HG02798 (cell line): ENCODE data around the gene HACD2.
"Not testable (repeated sequence)": the region's sequence is repeated elsewhere in the genome, so short reads cannot be mapped to it uniquely, and the experiment has no call there.

Experiments
- ATAC-seq: cut with Tn5 transposase; IDR thresholded peaks from one replicate; pipeline ENCODE4 v1.9.1; 2021; ENCODE audit warnings: mild to moderate bottlenecking; ENCODE audit not compliant: unreplicated experiment, poor library complexity

The HACD2 gene

GRCh38 chr3:123613543-123613942 is 28.7 kb upstream of the HACD2 start:
- ATAC-seq: no peak

- ATAC-seq: not testable (repeated sequence)
Observed at GRCh38 chr3:123611674-123612073, 26.8 kb upstream of the HACD2 start.

DNA sequence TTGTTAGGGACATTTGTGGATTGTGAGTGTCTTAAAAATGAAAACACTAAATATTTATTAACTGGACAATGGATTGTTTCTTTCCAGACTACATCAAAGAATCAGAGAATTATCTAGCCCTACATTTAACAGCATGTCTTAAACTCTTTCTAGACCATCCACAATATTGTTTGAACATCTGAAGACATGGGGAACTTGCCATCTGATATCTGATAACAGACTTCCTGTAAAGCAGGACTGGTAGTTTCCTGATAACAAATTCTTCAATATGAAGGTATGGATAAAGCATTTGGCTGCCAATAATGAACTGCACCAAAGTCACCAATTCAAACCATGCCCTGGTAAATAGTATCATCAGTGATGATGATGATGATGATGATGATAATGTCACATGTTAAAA is 26.2 kb upstream of the HACD2 start:
- ATAC-seq: no peak

GRCh38 chr3:123610331-123610730 is 25.5 kb upstream of the HACD2 start:
- ATAC-seq: peak; percentile 61

- no peak for ATAC-seq
Observed at GRCh38 chr3:123609063-123609462, 24.2 kb upstream of the HACD2 start.

DNA sequence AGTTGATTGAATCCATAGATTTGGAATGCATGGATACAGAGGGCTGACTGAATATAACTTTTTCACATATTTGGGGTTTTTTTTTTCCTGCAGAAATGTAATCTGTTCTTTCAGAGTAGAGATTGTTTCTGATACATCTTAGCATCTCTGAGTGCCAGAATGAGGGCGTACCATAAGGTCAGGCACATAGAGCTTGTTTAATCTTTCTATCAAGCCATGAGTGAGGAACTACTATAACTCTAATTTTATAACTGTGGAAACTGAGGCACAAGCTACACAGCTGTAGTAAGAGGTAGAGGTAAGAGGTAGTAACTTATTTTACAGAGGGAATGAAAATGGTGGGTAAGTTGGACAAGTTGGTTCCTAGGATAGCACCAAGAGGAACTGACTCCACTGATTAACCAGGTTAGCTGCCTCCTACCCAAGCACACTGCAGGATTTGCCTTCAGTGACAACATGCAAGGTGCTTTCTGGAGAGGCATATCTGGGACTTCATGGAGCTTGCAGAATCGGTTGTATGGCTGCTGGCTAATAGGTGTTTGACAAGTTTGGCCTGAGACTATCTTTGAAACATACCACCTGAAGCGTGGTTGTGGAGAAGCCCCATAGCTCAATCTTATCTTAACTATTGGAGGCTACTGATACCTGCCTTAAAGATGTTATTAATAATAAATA is 23.5 kb upstream of the HACD2 start:
- no peak for ATAC-seq

DNA sequence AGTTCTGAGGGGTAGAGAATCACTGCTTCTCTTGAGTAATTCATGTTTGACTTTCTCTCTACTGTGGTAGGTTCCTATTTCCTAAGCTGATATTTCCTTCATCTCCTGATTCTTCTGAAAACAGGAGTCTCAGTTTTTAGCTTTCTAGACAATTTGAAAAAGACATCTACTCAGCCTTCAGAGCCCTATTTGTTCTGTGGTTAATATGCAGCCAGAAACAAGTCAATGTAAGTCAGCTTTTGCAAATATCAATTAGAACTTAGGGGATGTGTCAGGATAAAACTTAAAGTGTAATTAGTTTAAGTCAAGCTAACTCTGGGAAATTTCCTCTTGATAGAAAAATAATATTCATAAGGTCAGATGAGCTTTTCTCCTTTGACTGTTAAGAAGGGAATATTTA is 21.7 kb upstream of the HACD2 start:
- no peak for ATAC-seq

- ATAC-seq: peak; percentile 76
Observed at GRCh38 chr3:123605789-123606234, 21.0 kb upstream of the HACD2 start.

DNA sequence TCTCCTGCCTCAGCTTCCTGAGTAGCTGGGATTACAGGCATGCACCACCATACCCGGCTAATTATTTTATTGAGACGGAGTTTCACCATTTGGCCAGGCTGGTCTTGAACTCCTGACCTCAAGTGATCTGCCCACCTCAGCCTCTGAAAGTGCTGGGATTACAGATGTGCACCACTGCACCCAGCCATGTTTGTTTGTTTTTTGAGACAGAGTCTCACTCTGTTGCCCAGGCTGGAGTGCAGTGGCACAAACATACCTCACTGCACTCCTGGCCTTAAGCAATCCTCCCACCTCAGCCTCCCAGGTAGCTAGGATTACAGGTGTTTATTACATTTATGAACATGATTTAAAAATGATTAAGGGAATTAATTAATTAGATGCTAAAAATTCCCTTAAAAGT is 18.3 kb upstream of the HACD2 start:
- not testable (repeated sequence) for ATAC-seq

- ATAC-seq: no peak
Observed at GRCh38 chr3:123602325-123602724, 17.5 kb upstream of the HACD2 start.

DNA sequence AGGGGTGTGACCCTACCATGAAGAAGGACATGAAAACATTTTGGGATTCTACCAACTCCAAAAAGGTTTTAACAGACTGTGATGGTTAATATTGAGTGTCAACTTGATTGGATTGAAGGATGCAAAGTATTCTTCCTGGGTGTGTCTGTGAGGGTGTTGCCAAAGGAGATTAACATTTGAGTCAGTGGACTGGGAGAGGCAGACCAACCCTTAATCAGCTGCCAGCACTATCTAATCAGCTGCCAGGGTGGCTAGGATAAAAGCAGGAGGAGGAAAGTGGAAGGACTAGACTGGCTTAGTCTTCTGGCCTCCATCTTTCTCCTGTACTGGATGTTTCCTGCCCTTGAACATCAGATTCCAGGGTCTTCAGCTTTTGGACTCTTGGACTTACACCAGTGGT is 16.0 kb upstream of the HACD2 start:
- ATAC-seq: not testable (repeated sequence)

DNA sequence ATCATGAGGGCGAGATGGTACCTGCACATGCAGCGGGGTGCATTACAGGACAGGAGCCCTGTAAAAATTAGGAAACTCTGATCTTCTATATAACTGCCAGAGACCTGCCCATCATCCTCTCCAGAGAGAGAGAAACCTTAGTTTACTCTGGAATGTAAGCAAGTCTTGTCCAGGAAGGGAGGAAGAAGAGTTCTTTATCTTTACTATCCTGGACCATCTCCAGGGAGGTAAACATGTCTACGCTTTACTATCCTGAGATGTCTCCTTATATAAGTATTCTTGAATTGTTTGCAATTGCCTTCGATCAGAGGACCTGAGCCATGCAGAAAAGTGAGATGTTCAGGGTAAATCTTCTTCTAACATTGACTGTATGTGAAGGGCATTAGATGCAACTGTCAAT is 12.7 kb upstream of the HACD2 start:
- ATAC-seq: no peak

DNA sequence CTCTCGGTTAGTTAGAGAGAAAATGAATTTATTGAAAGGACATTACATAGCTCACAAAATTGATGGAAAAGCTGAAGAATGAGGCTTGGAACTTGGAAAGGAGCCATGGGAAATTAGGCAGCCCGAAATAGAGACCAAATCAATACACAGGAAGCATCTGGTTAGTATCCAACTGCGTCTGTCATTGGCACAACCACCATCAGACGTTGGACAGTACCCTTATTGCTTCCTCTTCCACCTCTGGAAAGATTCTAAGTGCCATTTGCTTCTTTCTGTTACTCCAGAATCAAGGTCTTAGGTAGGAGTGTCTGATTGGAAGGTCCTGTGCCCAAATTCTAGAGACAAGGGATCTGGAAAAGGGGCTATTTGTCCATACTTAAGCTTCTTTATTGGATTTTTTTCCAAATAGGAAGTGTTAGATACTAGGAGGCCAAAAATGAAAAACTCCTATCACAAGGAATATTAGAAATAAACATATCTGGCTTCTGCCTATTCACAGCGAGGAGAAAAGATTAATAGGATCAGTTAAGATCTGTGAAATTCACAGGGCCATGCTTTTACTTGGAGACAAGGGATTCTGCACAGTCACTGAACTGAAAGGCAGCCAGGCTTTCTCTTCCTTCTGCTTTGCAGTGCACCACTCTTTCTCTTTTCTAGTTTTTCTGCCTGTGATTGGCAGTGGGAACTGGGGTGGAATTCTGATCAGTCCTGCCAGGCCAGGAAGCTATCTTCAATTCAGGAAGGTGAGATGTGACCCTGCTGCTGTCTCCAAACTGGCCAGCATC is 10.7 kb upstream of the HACD2 start:
- ATAC-seq: no peak

DNA sequence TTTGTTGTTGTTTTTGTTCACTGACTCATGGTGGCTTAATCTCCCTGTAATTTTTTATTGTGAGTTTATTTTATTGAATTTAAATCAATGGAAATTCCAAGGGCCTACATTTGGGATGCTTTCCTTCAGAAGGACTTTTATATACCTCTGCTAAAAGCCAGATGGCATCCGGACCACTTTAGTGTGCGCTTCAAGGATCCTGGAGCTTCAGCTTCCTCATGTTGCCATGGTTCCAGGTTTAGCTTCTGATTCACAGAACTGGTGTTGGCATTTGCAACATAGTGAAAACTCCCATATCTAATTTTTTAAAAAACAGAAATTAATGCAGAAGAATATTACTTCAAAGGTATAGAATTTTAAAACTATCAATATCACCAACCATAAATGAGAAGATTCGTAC is 8.5 kb upstream of the HACD2 start:
- ATAC-seq: no peak

- no peak for ATAC-seq
Observed at GRCh38 chr3:123590685-123591450, 6.0 kb upstream of the HACD2 start.

GRCh38 chr3:123587401-123587800 is 2.5 kb upstream of the HACD2 start:
- no peak for ATAC-seq

DNA sequence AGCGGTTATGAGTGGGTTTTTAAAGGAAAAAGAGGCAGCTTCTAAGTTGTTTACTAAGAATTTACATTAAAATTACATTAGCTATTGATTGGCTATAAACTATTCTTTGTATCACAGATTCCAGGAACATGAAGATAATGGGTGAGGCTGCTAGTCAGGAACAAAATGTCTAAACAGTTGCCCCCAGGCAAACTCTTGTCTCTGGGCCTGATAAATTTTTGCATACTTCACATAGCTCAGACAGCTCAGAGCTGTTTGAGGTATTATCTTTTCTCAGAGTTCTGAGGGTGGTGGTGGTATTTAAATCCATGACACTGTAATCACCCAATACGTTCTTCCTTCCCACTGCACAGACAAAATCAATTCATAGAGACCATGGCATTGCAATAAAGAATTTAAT is 2.1 kb upstream of the HACD2 start:
- ATAC-seq: no peak

- ATAC-seq: no peak
Observed at GRCh38 chr3:123586131-123586530, 1.3 kb upstream of the HACD2 start.

DNA sequence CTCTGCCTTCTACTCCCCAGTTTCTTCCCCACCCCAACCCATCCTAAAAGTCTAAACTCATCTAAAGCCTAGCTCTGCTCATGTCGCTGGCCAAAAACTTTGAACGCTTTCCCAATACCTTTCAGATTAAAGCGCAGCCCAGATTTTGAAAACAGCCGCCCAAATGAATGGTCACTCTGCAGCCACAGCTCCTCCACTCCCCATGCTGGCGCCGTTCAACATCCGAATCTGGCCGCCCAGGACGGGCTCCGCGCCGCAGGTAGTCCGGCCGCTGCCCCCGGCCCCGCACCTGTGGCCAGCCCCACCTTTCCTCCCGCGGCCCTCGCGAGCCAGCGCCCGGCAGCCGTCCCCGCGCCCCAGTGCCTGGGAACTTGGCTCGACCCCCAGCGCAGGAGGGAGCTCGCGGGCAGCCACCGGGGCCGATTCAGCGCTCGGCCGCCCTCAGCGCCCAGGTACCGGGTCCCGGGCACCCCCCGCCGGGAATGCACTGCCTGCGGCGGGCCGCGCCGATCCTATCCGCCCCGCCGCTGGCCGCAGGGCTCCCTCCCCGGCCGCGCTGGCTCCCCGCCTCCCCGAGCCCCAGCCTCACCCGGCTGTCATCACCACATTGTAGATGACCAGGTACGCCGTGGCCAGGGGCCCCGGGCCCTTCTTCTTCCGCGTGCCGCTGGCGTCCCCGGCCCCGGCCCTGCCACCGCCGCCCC is 417 bp downstream of the HACD2 start:
- ATAC-seq: peak; percentile 39

DNA sequence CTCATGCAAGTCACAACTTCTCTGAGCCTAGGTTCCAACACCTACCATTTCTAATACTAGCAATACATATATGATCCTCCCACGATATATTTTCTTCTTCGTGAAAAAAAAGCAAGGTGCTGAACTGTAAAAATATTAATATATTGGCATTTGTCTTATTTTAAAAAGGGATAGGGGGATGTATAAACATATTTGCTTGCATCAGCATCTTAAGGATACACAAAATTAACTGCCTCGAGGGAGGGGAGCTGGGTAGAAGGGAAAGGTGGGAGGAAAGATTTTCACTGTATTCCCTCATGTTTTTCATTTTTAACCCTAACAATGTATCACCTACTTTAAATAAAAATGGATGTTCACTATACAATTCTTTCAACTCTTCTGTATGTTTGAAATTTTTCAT is 1.3 kb downstream of the HACD2 start:
- no peak for ATAC-seq

DNA sequence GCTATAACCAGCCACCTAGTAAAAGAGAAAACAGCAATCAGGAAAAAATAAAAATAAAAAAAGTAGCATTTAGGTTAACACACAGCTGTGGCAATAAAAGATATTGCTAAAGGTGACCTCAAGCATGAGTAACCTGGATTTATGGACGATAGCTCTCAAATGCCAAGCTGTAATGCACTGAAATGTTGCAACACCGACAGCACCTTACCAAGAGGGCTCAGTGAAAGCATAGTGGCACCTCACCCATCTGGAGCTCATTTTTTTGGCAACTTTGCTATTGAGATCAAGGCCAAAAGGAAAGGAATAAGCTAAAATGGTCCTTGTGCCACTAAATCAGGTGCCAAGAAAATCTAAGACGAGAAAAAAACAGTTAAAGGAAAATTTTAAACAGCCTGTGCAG is 2.5 kb downstream of the HACD2 start:
- no peak for ATAC-seq
